ENCODE measurements around the gene NLRP9.

DNA sequence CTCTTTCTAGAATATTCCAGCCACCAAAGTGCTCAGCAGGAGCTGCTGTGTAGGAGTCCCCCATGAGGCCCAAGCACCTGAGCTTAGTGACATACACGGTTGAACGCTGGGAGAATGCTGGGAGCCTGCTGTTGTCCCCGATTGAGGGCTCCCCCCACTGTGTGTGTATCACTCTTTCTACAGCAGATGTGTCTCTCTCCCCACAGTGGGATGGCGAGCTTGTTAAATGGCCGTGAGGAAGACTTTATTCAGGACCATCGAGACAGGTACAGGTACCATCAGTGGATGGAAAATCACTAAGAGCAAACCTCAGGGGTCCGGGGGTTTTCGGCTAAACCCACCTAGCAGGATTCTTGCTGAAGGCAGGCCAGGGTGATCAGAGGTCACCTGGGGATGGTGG is 40.5 kb downstream of the NLRP9 start:
- TF ChIP-seq, protein P1, sequence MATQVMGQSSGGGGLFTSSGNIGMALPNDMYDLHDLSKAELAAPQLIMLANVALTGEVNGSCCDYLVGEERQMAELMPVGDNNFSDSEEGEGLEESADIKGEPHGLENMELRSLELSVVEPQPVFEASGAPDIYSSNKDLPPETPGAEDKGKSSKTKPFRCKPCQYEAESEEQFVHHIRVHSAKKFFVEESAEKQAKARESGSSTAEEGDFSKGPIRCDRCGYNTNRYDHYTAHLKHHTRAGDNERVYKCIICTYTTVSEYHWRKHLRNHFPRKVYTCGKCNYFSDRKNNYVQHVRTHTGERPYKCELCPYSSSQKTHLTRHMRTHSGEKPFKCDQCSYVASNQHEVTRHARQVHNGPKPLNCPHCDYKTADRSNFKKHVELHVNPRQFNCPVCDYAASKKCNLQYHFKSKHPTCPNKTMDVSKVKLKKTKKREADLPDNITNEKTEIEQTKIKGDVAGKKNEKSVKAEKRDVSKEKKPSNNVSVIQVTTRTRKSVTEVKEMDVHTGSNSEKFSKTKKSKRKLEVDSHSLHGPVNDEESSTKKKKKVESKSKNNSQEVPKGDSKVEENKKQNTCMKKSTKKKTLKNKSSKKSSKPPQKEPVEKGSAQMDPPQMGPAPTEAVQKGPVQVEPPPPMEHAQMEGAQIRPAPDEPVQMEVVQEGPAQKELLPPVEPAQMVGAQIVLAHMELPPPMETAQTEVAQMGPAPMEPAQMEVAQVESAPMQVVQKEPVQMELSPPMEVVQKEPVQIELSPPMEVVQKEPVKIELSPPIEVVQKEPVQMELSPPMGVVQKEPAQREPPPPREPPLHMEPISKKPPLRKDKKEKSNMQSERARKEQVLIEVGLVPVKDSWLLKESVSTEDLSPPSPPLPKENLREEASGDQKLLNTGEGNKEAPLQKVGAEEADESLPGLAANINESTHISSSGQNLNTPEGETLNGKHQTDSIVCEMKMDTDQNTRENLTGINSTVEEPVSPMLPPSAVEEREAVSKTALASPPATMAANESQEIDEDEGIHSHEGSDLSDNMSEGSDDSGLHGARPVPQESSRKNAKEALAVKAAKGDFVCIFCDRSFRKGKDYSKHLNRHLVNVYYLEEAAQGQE (IDR thresholded peaks at IDR 0.05; ENCODE audit: insufficient replicate concordance, low read depth) = no peak
- TF ChIP-seq CTCF (IDR thresholded peaks at IDR 0.05; ENCODE audit: insufficient read depth, low read length) (no peak), GABPA (IDR thresholded peaks at IDR 0.05; ENCODE audit: low read depth) (no peak)

Measured in HL-60 (cell line).